A673 (cell line): ENCODE data around the gene REC114.

Experiments used
- CTCF ChIP-seq: fragments of 300-800, 200-600 bp; sonication (generic); conservative IDR thresholded peaks from 2 replicates; pipeline ENCODE4 v1.5.1; 2017; ENCODE audit warnings: low read depth, mild to moderate bottlenecking, antibody characterized with exemption, low read length, moderate library complexity, mixed read lengths
- EZH2 ChIP-seq: fragments of 200-600 bp; sonication (generic); IDR thresholded peaks from 2 replicates; pipeline ENCODE4 v1.6.1; 2017; ENCODE audit warnings: borderline replicate concordance, low read depth, mild to moderate bottlenecking, mixed read lengths, antibody characterized with exemption, low read length; ENCODE audit not compliant: poor library complexity, severe bottlenecking

- TF ChIP-seq CTCF (no peak), EZH2 (no peak)
These were observed 52.2 kb downstream of the REC114 start for GRCh38 chr15:73495181-73495580.
